ENCODE results near the gene MYO5B.

DNA sequence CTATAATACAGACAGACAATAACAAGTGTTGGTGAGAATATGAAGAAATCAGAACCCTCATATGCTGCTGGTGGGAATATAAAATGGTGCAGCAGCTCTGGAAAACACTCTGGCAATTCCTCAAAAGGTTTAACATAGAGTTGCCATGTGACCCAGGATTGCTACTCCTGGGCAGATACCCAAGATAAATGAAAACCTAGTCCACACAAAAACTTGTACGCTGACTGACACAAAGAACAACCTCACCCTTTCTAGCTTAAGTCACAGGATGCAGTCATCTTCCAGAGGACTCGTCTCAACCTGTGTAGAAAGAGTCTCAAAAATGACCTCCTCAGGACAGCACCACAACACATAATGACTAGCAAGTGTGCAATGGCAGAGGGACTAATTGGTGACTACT is 310.0 kb downstream of the MYO5B start:
- TF ChIP-seq, protein P1, sequence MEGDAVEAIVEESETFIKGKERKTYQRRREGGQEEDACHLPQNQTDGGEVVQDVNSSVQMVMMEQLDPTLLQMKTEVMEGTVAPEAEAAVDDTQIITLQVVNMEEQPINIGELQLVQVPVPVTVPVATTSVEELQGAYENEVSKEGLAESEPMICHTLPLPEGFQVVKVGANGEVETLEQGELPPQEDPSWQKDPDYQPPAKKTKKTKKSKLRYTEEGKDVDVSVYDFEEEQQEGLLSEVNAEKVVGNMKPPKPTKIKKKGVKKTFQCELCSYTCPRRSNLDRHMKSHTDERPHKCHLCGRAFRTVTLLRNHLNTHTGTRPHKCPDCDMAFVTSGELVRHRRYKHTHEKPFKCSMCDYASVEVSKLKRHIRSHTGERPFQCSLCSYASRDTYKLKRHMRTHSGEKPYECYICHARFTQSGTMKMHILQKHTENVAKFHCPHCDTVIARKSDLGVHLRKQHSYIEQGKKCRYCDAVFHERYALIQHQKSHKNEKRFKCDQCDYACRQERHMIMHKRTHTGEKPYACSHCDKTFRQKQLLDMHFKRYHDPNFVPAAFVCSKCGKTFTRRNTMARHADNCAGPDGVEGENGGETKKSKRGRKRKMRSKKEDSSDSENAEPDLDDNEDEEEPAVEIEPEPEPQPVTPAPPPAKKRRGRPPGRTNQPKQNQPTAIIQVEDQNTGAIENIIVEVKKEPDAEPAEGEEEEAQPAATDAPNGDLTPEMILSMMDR (IDR thresholded peaks at IDR 0.05): no peak
- TF ChIP-seq EZH2 (IDR thresholded peaks at IDR 0.05): no peak
- no peak for TF ChIP-seq EZH2phosphoT487 (IDR thresholded peaks at IDR 0.05)
